ENCODE data around the gene ZNRD2.

The ZNRD2 gene

DNA sequence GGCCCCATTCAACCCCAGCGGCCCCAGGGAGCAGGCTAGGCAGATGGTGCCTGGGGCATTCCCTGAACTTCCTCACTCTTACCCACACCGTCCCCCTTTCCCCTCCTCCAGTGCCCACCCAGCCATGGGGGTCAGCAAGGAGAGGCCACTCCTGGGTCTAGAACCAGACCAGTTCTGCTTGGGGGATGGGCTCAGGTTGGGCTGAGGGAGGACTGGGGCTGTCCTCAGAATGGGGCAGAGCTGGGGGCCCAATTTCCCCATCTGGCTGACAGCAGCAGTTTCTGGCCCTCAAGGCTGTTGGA is 33.0 kb upstream of the ZNRD2 start:
- DNase-seq, result no peak

GRCh38 chr11:65537620-65538231 is 32.6 kb upstream of the ZNRD2 start:
- intact Hi-C loops (cut with DNase I), result no loop called here
- DNase-seq, result no peak

More for the DNA sequence above, 33.0 kb upstream of the ZNRD2 start:
- intact Hi-C loops (cut with DNase I), result no loop called here

DNA sequence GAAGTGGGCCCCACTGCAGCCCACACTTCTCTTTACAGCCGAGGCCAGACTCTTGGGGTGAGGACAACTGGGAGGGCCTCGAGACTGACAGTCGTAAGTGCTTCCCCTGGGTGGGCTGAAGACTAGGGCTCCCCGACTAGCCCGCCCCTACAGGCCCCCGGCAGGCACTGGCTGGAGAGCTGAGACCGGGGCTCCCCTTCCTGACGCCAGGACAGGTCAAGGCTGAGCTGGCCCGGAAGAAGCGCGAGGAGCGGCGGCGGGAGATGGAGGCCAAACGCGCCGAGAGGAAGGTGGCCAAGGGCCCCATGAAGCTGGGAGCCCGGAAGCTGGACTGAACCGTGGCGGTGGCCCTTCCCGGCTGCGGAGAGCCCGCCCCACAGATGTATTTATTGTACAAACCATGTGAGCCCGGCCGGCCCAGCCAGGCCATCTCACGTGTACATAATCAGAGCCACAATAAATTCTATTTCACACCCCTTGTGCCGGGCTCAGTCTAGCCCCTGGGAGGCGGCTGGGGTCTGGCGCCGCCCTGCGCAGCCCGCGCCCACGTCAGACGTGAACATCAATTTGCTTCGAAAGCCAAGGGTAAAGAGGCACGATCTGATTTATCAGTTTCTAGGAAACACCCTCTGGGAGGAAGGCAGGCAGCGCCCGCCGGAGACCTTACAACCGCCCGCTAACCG is 31.9 kb upstream of the ZNRD2 start:
- no peak for DNase-seq
- intact Hi-C loops (cut with DNase I), result no loop called here

DNA sequence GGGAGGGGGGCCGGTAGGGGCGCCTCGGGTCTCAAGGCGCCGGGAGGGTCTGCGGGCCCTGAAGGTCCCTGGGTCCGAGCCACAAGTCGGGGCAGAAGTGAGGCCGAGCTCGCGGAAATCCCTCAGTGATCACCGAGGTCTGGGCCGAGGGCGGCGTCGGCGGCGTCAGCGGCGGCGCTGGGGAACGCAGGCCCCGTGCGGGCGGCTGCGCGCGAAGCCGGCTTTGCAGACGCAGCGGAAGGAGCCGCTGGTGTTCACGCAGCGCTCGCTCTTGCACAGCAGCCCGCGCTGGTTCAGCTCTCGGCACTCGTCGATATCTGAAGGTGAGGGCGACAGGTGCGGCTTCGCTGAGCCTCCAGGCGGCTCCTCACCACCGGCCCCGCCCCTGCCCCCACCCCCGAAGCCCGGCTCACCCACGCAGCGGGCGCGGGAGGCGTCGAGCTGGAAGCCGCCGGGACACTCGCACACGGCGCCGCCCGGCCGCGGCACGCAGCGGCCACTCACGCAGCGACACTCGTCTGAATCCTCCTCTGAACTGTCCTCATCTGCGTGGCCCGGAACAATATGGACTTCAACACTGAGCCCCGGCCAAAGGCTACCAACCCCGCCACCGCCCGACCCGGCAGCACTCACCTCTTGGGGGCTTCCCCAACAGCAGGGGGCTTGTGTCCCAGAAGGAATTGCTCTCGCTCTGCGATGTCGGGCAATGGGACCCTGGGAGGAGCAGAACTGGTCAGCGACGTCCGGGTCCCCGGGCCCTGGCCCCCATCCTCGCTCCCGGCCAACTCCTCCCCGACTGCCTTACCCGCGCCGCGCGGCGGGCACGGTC is 31.1 kb upstream of the ZNRD2 start:
- DNase-seq, result peak in 38 of 42 donors; percentile 31 to 83 (median 64)
- intact Hi-C loops (cut with DNase I), result no loop called here

DNA sequence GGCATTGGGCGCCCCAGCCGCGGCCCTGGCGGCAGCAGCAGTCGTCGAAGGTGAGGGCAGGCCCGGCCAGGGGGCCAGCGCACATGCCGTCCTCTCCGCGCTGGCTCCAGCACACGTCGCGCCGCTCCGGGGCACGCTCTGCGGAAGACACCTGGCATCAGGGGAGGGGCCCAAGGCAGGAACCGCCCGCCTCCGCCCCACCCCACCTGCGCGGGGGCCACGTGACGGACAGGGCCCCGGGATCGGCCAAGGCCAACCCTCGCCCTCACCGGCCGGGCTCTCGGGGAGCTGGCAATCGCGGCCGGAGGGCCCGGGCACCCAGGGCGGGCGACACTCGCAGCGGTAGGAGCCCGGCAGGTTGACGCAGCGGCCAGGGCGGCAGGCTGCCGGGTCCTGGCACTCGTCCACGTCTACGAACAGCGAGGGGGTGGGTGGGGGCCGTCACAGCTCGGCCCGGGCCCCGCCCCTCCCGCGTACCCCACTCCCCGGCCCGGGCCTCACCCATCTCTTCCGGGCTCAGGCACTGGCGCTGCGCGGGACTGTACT is 30.5 kb upstream of the ZNRD2 start:
- peak in 6 of 42 donors; percentile 13 to 66 (median 34) for DNase-seq
- intact Hi-C loops (cut with DNase I), result loop anchor here (2.0 kb wide), 1 partner anchor 31 kb away; the partner anchor contains the start of gene ZNRD2

DNA sequence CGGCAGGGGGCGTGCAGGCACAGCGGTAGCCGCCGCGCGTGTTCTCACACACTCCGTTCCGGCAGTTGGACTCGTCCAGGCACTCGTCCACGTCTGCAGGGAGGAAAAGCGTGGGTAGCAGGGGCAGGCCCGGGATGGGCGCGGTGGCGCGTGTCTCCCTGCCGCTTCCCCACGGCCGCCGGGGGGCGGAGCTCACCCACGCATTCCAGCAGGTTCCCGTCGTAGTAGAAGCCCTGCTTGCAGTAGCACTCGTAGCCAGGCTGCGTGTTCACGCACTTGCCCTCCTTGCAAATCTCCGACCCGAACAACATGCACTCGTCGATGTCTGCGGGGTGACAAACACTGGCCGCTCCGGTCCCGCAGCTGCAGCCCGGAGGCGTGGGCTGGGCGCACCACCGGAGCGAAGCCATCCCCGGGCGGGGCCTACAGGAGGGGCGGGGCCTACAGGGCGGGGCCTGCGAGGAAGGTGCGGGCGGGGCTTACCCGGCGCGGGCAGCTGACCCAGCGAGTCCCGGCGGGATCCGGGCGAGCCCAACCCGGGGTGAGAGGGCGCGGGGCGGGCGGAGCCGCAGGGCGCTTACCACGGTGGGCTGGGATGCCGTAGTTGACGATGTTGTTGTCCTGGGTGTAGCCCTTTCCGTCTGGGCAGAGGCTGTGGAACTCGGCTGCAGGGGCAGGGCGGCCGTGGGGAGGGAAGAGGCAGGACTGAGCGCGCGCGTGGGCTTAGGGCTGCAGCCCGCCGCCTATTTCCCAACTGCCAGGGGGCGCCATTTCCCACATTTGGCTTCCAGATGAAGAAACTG is 29.8 kb upstream of the ZNRD2 start:
- DNase-seq, result peak; percentile 81 to 96 (median 91)
- intact Hi-C loops (cut with DNase I), result loop anchor here (2.0 kb wide), 1 partner anchor 30 kb away; the partner anchor contains the start of gene ZNRD2

- intact Hi-C loops (cut with DNase I), result loop anchor here (2.0 kb wide), 1 partner anchor 29 kb away; the partner anchor contains the start of gene ZNRD2
Measured at GRCh38 chr11:65541093-65541982, 28.9 kb upstream of the ZNRD2 start.

GRCh38 chr11:65542738-65543390 is 27.4 kb upstream of the ZNRD2 start:
- intact Hi-C loops (cut with DNase I), result no loop called here

More at GRCh38 chr11:65541093-65541982, 28.9 kb upstream of the ZNRD2 start:
- DNase-seq, result no peak

GRCh38 chr11:65545853-65546216 is 24.4 kb upstream of the ZNRD2 start:
- intact Hi-C loops (cut with DNase I), result no loop called here
- no peak for DNase-seq

More at GRCh38 chr11:65542738-65543390, 27.4 kb upstream of the ZNRD2 start:
- DNase-seq, result no peak

- intact Hi-C loops (cut with DNase I), result no loop called here
- peak in 41 of 42 donors; percentile 45 to 84 (median 71) for DNase-seq
Measured at GRCh38 chr11:65546217-65546958, 23.9 kb upstream of the ZNRD2 start.

- DNase-seq, result no peak
- intact Hi-C loops (cut with DNase I), result no loop called here
Measured at GRCh38 chr11:65547446-65548125, 22.7 kb upstream of the ZNRD2 start.

DNA sequence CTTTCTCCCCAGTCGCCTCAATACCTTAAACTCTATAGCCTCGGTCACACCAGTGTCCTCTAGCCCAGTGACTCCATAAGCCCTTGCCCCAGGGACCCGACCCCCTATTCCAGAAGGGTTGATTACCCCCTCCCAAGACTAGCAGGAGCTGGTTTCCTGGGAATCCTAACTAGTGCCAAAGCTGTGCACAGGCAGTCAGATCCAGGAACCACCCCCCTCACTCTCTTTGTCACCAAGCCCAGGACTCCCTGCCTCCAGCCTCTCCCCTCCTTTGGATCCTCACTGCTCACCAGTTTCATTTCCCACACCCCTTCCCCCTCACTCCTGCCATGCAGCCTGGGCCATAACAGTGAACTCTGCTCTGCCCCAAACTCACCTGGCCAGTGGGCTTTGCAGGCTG is 21.9 kb upstream of the ZNRD2 start:
- intact Hi-C loops (cut with DNase I), result no loop called here
- DNase-seq, result peak in 1 of 42 donors; percentile 23

DNA sequence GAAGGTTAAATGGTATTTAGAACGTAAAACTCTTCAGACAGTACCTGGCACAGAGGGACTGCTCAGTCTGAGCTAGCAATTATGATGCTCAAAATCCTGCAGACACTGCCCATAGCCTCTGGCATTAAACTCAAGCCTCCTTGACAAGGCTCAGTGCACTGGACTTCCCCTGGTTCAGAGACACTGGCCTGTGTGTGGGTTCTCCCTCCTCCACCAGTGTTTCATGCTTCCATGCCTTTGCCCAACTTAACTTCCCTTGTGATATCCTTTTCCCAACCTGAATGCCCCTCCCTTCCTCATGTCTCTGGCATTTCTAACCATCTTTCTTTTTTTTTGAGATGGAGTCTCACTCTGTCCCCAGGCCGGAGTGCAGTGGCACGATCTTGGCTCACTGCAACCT is 21.2 kb upstream of the ZNRD2 start:
- no peak for DNase-seq
- intact Hi-C loops (cut with DNase I), result no loop called here

GRCh38 chr11:65551572-65552387 is 18.5 kb upstream of the ZNRD2 start:
- intact Hi-C loops (cut with DNase I), result no loop called here
- peak in 26 of 42 donors; percentile 27 to 76 (median 62) for DNase-seq

DNA sequence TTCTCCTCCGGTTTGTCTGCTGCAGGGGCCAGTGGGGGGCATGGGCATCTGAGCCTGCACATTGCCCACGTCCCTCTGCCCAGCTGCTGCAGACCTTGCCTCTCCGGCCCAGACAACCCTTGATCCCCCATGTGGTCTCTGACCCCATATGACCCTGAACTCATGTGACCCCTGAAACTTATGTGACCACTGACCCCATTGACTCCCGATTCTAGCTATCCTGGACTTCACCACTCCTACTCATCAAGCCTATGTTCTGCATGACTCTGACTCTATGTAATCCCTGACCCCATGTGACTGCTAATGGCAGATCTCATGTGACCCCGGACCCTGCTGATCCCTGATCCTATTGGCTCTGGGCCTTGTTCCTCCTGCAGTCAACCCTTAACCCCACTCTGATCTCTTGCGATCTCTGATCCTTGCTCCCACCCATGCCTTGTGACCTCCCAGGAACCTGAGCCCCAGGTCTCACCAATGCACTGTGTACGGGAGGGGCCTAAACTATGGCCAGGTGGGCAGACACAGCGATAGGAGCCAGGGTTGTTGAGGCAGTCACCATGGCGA is 17.8 kb upstream of the ZNRD2 start:
- no peak for DNase-seq
- intact Hi-C loops (cut with DNase I), result no loop called here

Data from head of caudate nucleus (tissue), 42 donors.